CD4-positive, alpha-beta T cell (primary cell): ENCODE results near the gene AK5. TPM values are rescaled to one million over a fixed set of nuclear protein-coding genes. Genes with fewer than 3 reads are reported as not detected.
"Not testable (repeated sequence)": the region's sequence is repeated elsewhere in the genome, so short reads cannot be mapped to it uniquely, and the experiment has no call there.

Experiments used
- ATAC-seq: fragments of 200-7000 bp; cut with Tn5 transposase; one replicate; pipeline ENCODE4 v1.10.0; 2022; ENCODE audit warnings: mild to moderate bottlenecking; ENCODE audit not compliant: poor library complexity
- CTCF ChIA-PET: fragments of 350-600 bp; sonication (Branson Sonifier 250); formaldehyde crosslinking; loops from one replicate; lab custom pipeline; 2021; ENCODE audit warnings: antibody characterized with exemption, inconsistent platforms; lab: Charles Lee
- POLR2A ChIA-PET: fragments of 350-600 bp; sonication (Branson Sonifier 250); formaldehyde crosslinking; loops from one replicate; lab custom pipeline; 2021; ENCODE audit warnings: antibody characterized with exemption, inconsistent platforms; lab: Charles Lee
- DNase-seq, 14 experiments: peaks; one replicate each; pipeline ENCODE4 v3.0.0-alpha.2; 2013 to 2020; ENCODE audit warnings: mixed read lengths in 2 of 14
- H3K27ac ChIP-seq, 2 donors: one replicate each; pipeline versions ENCODE4 v1.5.1 to v1.7.0; 2013; ENCODE audit warnings: low read length in 2 of 2, low read depth in 1 of 2, mild to moderate bottlenecking in 1 of 2
- H3K27me3 ChIP-seq, 2 experiments: 1 replicate in 1 of 2; 2 replicates in 1 of 2; pipeline versions ENCODE4 v1.6.1 to v1.7.0; 2013; ENCODE audit warnings: low read length in 2 of 2, control low read depth in 1 of 2, mild to moderate bottlenecking in 1 of 2, moderate library complexity in 1 of 2; ENCODE audit not compliant: insufficient read depth in 2 of 2, control insufficient read depth in 1 of 2
- H3K36me3 ChIP-seq: one replicate; pipeline ENCODE4 v1.6.1; 2013; ENCODE audit warnings: low read length, control low read depth; ENCODE audit not compliant: insufficient read depth
- H3K4me1 ChIP-seq: one replicate; pipeline ENCODE4 v1.6.1; 2013; ENCODE audit warnings: low read length, control low read depth; ENCODE audit not compliant: insufficient read depth
- H3K4me3 ChIP-seq: one replicate; pipeline ENCODE4 v1.5.1; 2013; ENCODE audit warnings: mild to moderate bottlenecking, low read length, moderate library complexity
- H3K9me3 ChIP-seq, 2 experiments: 1 replicate in 1 of 2; 2 replicates in 1 of 2; pipeline versions ENCODE4 v1.6.1 to v1.7.0; 2013; ENCODE audit warnings: low read length in 2 of 2, mild to moderate bottlenecking in 2 of 2, control low read depth in 1 of 2, moderate library complexity in 1 of 2; ENCODE audit not compliant: control insufficient read depth in 1 of 2, insufficient read depth in 1 of 2
- H3K27ac Mint-ChIP-seq: one replicate; pipeline ENCODE4 v1.8.0; 2020; ENCODE audit warnings: mixed read lengths
- H3K27me3 Mint-ChIP-seq: one replicate; pipeline ENCODE4 v1.8.0; 2021; ENCODE audit warnings: mixed read lengths
- H3K36me3 Mint-ChIP-seq: one replicate; pipeline ENCODE4 v1.8.0; 2021; ENCODE audit warnings: low read depth, mixed read lengths
- H3K4me1 Mint-ChIP-seq: one replicate; pipeline ENCODE4 v1.8.0; 2021; ENCODE audit warnings: low read depth, mixed read lengths
- H3K4me3 Mint-ChIP-seq: one replicate; pipeline ENCODE4 v1.8.0; 2020; ENCODE audit warnings: mild to moderate bottlenecking, mixed read lengths
- H3K9me3 Mint-ChIP-seq: one replicate; pipeline ENCODE4 v1.8.0; 2020; ENCODE audit warnings: mixed read lengths
- intact Hi-C, 2 experiments: fragments of 100-400 bp; cut with DNase I in 1 of 2; cut with micrococcal nuclease in 1 of 2; formaldehyde crosslinking; loops; one replicate each; pipeline versions ENCODE4 v1.15.1 to v1.9.0; 2023 to 2025; cut with DNase I, micrococcal nuclease
- total RNA-seq, 174 experiments: library from RNA in 2 of 174; stranded (reverse) in 2 of 174; gene quantifications; one replicate each; pipeline ENCODE4 v1.2.3 and lab custom pipeline; 2021 to 2026
- TF ChIP-seq, protein P1 (sequence below): fragments of 200-600 bp; IDR thresholded peaks from one replicate; pipeline ENCODE4 v1.8.0; 2022; ENCODE audit warnings: antibody characterized with exemption, mild to moderate bottlenecking

The AK5 gene
- total RNA-seq, 2 experiments from 2014 or later = 32.0 TPM

DNA sequence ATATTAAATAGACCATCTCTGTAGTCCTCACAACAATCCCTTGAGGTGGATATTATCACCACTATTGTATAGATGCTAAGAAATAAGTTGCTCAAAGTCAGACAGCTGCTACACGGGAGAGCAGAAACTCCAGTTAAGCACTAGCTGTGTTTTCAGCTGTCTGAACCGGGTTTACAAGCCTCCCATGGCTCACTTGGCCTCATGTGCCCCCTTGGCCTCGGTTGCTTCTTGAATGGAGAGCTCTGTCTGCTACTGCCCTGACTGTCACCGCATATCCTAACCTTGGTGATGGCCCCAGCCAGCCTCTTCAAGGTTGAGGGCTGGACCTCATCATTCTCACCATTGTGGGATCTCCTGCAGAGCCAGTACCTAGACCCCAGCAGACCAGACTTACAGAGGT, 123.4 kb downstream of the AK5 start:
- DNase-seq = no peak
- Histone ChIP-seq H3K4me3 (no peak overlapping the region), H3K27ac (no peak overlapping the region), H3K27me3 (no peaks in the 10 kb centered on the region), H3K9me3 (no peaks in the 10 kb centered on the region), H3K36me3 (no peaks in the 10 kb centered on the region), H3K4me1 (no peaks in the 10 kb centered on the region)
- POLR2A ChIA-PET = interaction anchor here (1.4 kb wide), 1 partner anchor 17 kb away, joined by 3 read pairs; no protein-coding TSS in a partner anchor
- H3K9me3 Mint-ChIP-seq = peaks cover 4% of the 10 kb centered on the region
- no peaks in the 10 kb centered on the region for H3K27me3 Mint-ChIP-seq
- TF ChIP-seq, protein P1, sequence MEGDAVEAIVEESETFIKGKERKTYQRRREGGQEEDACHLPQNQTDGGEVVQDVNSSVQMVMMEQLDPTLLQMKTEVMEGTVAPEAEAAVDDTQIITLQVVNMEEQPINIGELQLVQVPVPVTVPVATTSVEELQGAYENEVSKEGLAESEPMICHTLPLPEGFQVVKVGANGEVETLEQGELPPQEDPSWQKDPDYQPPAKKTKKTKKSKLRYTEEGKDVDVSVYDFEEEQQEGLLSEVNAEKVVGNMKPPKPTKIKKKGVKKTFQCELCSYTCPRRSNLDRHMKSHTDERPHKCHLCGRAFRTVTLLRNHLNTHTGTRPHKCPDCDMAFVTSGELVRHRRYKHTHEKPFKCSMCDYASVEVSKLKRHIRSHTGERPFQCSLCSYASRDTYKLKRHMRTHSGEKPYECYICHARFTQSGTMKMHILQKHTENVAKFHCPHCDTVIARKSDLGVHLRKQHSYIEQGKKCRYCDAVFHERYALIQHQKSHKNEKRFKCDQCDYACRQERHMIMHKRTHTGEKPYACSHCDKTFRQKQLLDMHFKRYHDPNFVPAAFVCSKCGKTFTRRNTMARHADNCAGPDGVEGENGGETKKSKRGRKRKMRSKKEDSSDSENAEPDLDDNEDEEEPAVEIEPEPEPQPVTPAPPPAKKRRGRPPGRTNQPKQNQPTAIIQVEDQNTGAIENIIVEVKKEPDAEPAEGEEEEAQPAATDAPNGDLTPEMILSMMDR = no peak
- H3K4me1 Mint-ChIP-seq = peaks cover 20% of the 10 kb centered on the region
- H3K36me3 Mint-ChIP-seq = peaks cover 30% of the 10 kb centered on the region
- intact Hi-C loops = no loop called here
- H3K27ac Mint-ChIP-seq = no peak overlapping the region
- no peak overlapping the region for H3K4me3 Mint-ChIP-seq
- no peak for ATAC-seq
- CTCF ChIA-PET = no interaction called here

DNA sequence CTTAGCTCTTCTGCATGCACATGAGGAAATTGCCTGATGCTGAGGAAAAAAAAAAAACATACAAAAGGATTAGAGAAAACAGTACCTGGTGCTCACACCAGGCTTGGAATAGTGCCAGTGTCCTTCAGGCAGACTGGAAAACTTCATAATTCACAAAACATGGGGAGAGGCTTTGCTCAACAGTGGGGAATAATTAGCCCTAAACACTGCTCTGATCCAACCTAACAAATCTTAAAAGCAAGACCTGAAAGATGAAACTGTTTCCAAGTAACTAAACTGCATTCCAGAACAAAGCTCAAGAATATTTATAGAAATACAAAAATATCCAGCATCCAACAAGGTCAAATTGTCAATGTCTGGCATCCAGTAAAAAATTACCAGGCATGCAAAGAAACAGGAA, 124.8 kb downstream of the AK5 start:
- Histone ChIP-seq H3K36me3 (no peaks in the 10 kb centered on the region), H3K9me3 (no peaks in the 10 kb centered on the region), H3K4me1 (no peaks in the 10 kb centered on the region), H3K27ac (no peak overlapping the region), H3K4me3 (no peak overlapping the region), H3K27me3 (no peaks in the 10 kb centered on the region)
- ATAC-seq = no peak
- H3K27me3 Mint-ChIP-seq = no peaks in the 10 kb centered on the region
- TF ChIP-seq, protein P1 = no peak
- H3K9me3 Mint-ChIP-seq = peaks cover 4% of the 10 kb centered on the region
- intact Hi-C loops = no loop called here
- H3K4me3 Mint-ChIP-seq = no peak overlapping the region
- CTCF ChIA-PET = no interaction called here
- no peak for DNase-seq
- no peak overlapping the region for H3K27ac Mint-ChIP-seq
- H3K4me1 Mint-ChIP-seq = peaks cover 22% of the 10 kb centered on the region
- peaks cover 40% of the 10 kb centered on the region for H3K36me3 Mint-ChIP-seq
- POLR2A ChIA-PET = interaction anchor here (1.0 kb wide), 1 partner anchor 15 kb away, joined by 4 read pairs; no protein-coding TSS in a partner anchor

DNA sequence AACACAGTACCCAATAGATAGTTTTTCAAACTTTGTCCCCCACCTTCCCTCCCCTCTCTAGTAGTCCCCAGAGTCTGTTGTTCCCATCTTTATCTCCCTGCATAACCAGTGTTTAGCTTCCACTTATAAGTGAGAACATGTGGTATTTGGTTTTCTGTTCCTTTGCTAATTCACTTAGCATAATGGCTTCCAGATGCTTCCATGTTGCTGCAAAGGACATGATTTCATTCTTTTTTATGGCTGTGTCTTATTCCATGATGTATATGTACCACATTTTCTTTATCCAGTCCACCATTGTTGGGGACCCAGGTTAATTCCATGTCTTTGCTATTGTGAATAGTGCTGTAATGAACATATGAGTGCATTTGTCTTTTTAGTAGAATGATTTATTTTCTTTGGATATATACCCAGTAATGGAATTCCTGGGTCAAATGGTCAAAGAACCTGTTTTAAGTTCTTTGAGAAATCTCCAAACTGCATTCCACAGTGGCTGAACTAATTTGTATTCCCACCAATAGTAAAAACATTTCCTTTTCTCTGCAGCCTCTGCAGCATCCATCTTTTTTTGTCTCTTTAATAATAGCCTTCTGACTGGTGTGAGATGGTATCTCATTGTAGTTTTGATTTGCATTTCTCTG, 126.0 kb downstream of the AK5 start:
- ATAC-seq (no peak), DNase-seq (no peak)
- Histone ChIP-seq H3K4me1 (peaks cover 5% of the 10 kb centered on the region), H3K9me3 (no peaks in the 10 kb centered on the region), H3K36me3 (no peaks in the 10 kb centered on the region), H3K27ac (no peak overlapping the region), H3K4me3 (no peak overlapping the region), H3K27me3 (no peaks in the 10 kb centered on the region)
- CTCF ChIA-PET = no interaction called here
- TF ChIP-seq, protein P1 = no peak
- intact Hi-C loops = no loop called here
- Mint-ChIP-seq H3K4me3 (no peak overlapping the region), H3K27ac (no peak overlapping the region), H3K4me1 (peaks cover 31% of the 10 kb centered on the region), H3K27me3 (no peaks in the 10 kb centered on the region), H3K9me3 (peaks cover 4% of the 10 kb centered on the region), H3K36me3 (peaks cover 52% of the 10 kb centered on the region)
- POLR2A ChIA-PET = interaction anchor here (1.0 kb wide), 1 partner anchor 14 kb away, joined by 4 read pairs; no protein-coding TSS in a partner anchor

DNA sequence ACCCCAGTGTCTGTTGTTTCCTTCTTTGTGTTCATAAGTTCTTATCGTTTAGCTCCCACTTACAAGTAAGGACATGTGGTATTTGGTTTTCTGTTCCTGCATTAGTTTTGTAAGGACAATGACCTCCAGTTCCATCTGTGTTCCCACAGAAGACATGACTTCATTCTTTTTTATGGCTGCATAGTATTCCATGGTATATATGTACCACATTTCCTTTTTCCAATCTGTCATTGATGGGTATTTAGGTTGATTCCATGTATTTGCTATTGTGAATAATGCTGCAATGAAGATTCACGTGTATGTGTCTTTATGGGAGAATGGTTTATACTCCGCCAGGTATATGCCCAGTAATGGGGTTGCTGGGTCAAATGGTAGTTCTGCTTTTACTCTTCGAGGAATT, 127.1 kb downstream of the AK5 start:
- H3K4me1 ChIP-seq = peaks cover 16% of the 10 kb centered on the region
- H3K4me3 Mint-ChIP-seq, POLR2A ChIA-PET, intact Hi-C loops, H3K9me3 Mint-ChIP-seq, H3K27ac ChIP-seq, DNase-seq, H3K9me3 ChIP-seq, ATAC-seq, CTCF ChIA-PET, H3K4me3 ChIP-seq, H3K36me3 ChIP-seq, H3K27me3 Mint-ChIP-seq, H3K27me3 ChIP-seq, H3K27ac Mint-ChIP-seq: not testable (repeated sequence)
- Mint-ChIP-seq H3K4me1 (peaks cover 42% of the 10 kb centered on the region), H3K36me3 (peaks cover 63% of the 10 kb centered on the region)
